Aortic smooth muscle cell (primary cell): ENCODE data around the gene SCGB2B2. TPM values are rescaled to one million over a fixed set of nuclear protein-coding genes. Genes with fewer than 3 reads are reported as not detected.

ENCODE experiments used
- total RNA-seq: library from RNA; depleted of rRNA; stranded (reverse); fragments of >200 nt; gene quantifications from 2 replicates; pipeline ENCODE4 v1.2.3, GENCODE V29; 2014

Gene SCGB2B2
- total RNA-seq: 0.13 and 0.19 TPM in 2 replicates

GRCh38 chr19:34676697-34677385 is at the start of gene SCGB2B2:
Gene SCGB2B2 (minus strand): TSS chr19:34677159. CDS start chr19:34594563, 82,596 bp downstream.

GRCh38 chr19:34677386-34678084 is 576 bp upstream of the SCGB2B2 start, which contains the start of gene ZNF302:
Gene ZNF302 (plus strand): TSS chr19:34677678. CDS start chr19:34678805, 1,127 bp downstream.

Other genes with a start within 250 kb of the SCGB2B2 start
- gene UBA2, start 248.8 kb downstream of the SCGB2B2 start, total RNA-seq: 110 and 157 TPM in 2 replicates
- gene WTIP, start 195.4 kb downstream of the SCGB2B2 start, total RNA-seq: 30.1 and 49.0 TPM in 2 replicates
- gene ZNF302, start 519 bp upstream of the SCGB2B2 start, total RNA-seq: 16.4 and 21.1 TPM in 2 replicates
- 11.9 and 13.5 TPM in 2 replicates for gene ZNF181, start 57.1 kb upstream of the SCGB2B2 start, total RNA-seq
- gene ZNF599, start 96.1 kb upstream of the SCGB2B2 start, total RNA-seq: 3.7 and 5.2 TPM in 2 replicates
- gene ZNF30, start 249.7 kb upstream of the SCGB2B2 start, total RNA-seq: 2.6 and 2.9 TPM in 2 replicates